Activated B cell treated with CpG ODN at 0.5 μM for 24 hours (primary cell): ENCODE data around the gene CD300LF. TPM values are rescaled to one million over a fixed set of nuclear protein-coding genes. Genes with fewer than 3 reads are reported as not detected.

Source experiments
- ATAC-seq: fragments of 200-7000 bp; cut with Tn5 transposase; one replicate; pipeline ENCODE4 v1.10.0; 2021; ENCODE audit warnings: low read depth, mild to moderate bottlenecking, moderate library complexity
- CTCF ChIA-PET: fragments of 350-600 bp; sonication (Branson Sonifier 250); formaldehyde crosslinking; loops from one replicate; lab custom pipeline; 2021; ENCODE audit warnings: antibody characterized with exemption; lab: Charles Lee
- POLR2A ChIA-PET: fragments of 350-600 bp; sonication (Branson Sonifier 250); formaldehyde crosslinking; loops from one replicate; lab custom pipeline; 2021; ENCODE audit warnings: antibody characterized with exemption; lab: Charles Lee
- DNase-seq: peaks from one replicate; pipeline ENCODE4 v3.0.0; 2022
- H3K27ac Mint-ChIP-seq: one replicate; pipeline ENCODE4 v1.8.0; 2020; ENCODE audit warnings: mixed read lengths
- H3K27me3 Mint-ChIP-seq: one replicate; pipeline ENCODE4 v1.8.0; 2021; ENCODE audit warnings: mixed read lengths
- H3K36me3 Mint-ChIP-seq: one replicate; pipeline ENCODE4 v1.8.0; 2021; ENCODE audit warnings: low read depth, mixed read lengths
- H3K4me1 Mint-ChIP-seq: one replicate; pipeline ENCODE4 v1.8.0; 2021; ENCODE audit warnings: mixed read lengths
- H3K4me3 Mint-ChIP-seq: one replicate; pipeline ENCODE4 v1.8.0; 2020; ENCODE audit warnings: mild to moderate bottlenecking, mixed read lengths
- H3K9me3 Mint-ChIP-seq: one replicate; pipeline ENCODE4 v1.8.0; 2020; ENCODE audit warnings: mixed read lengths
- intact Hi-C: fragments of 100-400 bp; cut with micrococcal nuclease; formaldehyde crosslinking; loops from one replicate; pipeline ENCODE4 v1.15.1; 2024
- total RNA-seq: library from RNA; stranded (reverse); gene quantifications from 2 replicates; pipeline ENCODE4 v1.2.3, GENCODE V29; 2022
- TF ChIP-seq, protein P1 (sequence below): fragments of 200-600 bp; IDR thresholded peaks from one replicate; pipeline ENCODE4 v1.8.0; 2022; ENCODE audit warnings: antibody characterized with exemption, mild to moderate bottlenecking

Gene CD300LF
- total RNA-seq, 1 donor from 2014 or later = 0.33 TPM

DNA sequence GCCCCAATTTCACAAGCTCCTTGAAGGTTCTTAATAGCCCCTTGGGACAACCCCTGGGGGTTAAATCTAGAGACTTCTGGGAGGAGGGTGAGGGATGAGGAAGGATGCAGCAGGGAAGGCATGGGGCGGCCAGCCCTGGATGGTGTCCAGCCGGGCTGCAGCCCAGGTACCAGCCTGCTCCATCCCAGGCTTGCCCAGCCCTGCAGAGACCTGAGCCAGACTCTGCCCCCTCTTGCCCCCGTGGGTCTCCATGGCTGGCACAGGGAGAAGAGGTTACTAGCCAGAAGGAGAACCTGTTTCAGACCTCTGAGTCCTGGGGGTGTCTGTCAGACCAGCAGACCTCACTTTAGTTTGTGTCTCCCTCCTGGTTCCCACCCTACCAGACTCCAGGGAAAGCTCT, 44.2 kb upstream of the CD300LF start:
- Mint-ChIP-seq H3K4me3 (no peak overlapping the region), H3K4me1 (peaks cover 78% of the 10 kb centered on the region), H3K36me3 (peaks cover 14% of the 10 kb centered on the region), H3K27ac (no peak overlapping the region), H3K27me3 (no peaks in the 10 kb centered on the region), H3K9me3 (no peaks in the 10 kb centered on the region)
- ChIA-PET POLR2A (interaction anchor here (0.6 kb wide), 1 partner anchor 9 kb away, joined by 4 read pairs; no protein-coding TSS in a partner anchor), CTCF (interaction anchor here (1.2 to 3.7 kb wide), 3 partner anchors 12 to 100 kb away, joined by 4 to 24 read pairs (median 22); no protein-coding TSS in a partner anchor)
- TF ChIP-seq, protein P1, sequence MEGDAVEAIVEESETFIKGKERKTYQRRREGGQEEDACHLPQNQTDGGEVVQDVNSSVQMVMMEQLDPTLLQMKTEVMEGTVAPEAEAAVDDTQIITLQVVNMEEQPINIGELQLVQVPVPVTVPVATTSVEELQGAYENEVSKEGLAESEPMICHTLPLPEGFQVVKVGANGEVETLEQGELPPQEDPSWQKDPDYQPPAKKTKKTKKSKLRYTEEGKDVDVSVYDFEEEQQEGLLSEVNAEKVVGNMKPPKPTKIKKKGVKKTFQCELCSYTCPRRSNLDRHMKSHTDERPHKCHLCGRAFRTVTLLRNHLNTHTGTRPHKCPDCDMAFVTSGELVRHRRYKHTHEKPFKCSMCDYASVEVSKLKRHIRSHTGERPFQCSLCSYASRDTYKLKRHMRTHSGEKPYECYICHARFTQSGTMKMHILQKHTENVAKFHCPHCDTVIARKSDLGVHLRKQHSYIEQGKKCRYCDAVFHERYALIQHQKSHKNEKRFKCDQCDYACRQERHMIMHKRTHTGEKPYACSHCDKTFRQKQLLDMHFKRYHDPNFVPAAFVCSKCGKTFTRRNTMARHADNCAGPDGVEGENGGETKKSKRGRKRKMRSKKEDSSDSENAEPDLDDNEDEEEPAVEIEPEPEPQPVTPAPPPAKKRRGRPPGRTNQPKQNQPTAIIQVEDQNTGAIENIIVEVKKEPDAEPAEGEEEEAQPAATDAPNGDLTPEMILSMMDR = no peak
- ATAC-seq (no peak), DNase-seq (no peak)
- intact Hi-C loops = no loop called here

DNA sequence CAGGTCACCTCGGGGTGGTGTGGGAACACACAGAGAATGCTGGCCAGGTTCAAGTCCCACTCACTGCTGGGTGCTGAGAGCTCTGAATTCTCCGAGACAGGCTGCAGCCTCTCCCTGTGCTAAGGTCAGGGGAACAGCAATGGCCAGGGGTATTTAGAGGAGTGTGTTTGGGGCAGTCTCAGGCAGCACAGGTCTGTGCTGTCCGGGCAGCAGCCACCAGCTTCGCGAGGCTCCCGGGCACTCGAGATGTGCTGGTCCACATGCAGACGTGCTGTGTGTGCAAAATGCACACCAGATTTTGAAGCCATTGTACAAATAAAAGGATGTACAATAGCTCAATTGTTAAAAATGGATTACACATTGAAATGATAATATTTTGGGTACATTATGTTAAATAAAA, 42.8 kb upstream of the CD300LF start:
- Mint-ChIP-seq H3K9me3 (no peaks in the 10 kb centered on the region), H3K27ac (no peak overlapping the region), H3K36me3 (peaks cover 12% of the 10 kb centered on the region), H3K4me3 (no peak overlapping the region), H3K27me3 (no peaks in the 10 kb centered on the region), H3K4me1 (peaks cover 89% of the 10 kb centered on the region)
- TF ChIP-seq, protein P1 = no peak
- ChIA-PET CTCF (no interaction called here), POLR2A (interaction anchor here (0.6 to 0.7 kb wide), 2 partner anchors 14 to 98 kb away, joined by 3 read pairs; no protein-coding TSS in a partner anchor)
- intact Hi-C loops = no loop called here
- ATAC-seq = no peak
- DNase-seq = no peak

DNA sequence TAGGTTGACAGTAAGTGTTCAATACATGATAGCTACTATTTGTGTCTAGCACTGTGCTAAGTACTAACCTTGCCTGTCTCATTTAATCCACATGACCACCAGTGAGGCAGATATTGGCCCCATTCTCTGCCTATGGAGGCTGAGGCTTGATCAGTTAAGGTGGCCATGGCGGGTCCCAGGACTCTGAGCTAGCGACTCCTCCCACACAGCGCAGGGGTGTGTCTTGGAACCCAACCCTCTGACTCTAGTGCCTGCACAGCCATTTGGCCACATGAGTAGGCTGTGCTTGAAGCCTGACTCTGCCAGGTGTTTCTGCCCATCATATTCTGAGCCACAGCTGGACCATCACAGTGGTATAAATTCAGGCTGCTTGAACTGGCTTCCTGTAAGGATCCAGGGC, 42.1 kb upstream of the CD300LF start:
- H3K9me3 Mint-ChIP-seq = no peaks in the 10 kb centered on the region
- ATAC-seq (no peak), DNase-seq (no peak)
- no peak overlapping the region for H3K4me3 Mint-ChIP-seq
- H3K27me3 Mint-ChIP-seq = no peaks in the 10 kb centered on the region
- H3K4me1 Mint-ChIP-seq = peaks cover 90% of the 10 kb centered on the region
- intact Hi-C loops = no loop called here
- ChIA-PET POLR2A (interaction anchor here (1.2 kb wide), 1 partner anchor 20 kb away, joined by 7 read pairs; no protein-coding TSS in a partner anchor), CTCF (interaction anchor here (1.5 kb wide), 1 partner anchor 10 kb away, joined by 9 read pairs; no protein-coding TSS in a partner anchor)
- TF ChIP-seq, protein P1 = no peak
- no peak overlapping the region for H3K27ac Mint-ChIP-seq
- peaks cover 12% of the 10 kb centered on the region for H3K36me3 Mint-ChIP-seq

DNA sequence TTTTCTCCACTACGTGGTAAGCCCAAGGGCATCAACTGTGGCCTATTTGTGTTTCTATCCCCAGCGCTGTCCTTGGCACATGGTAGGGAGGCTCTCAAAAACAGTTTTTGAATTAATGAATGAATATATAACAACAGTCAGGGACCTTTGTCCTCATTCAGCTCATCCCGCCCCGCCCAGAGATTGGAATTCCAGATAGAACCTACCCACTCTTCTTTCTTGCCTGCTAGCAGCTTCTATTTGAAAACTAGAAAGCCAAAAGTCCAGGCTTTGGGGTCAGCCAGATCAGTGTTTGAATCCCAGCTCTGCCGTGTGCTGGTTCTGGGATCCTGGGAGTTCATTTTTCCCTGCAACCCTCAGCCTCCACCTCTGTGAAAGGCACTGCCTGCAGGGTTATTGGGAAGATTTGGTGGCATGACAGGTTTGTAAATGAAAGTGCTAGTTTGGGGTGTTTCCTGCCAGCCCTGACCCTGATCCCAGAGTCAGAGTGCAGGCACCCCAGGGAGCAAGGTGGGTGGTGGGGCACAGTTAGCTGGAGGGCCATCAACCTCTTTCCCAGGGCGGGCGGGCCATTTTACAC, 40.2 kb upstream of the CD300LF start:
- no peak for DNase-seq

DNA sequence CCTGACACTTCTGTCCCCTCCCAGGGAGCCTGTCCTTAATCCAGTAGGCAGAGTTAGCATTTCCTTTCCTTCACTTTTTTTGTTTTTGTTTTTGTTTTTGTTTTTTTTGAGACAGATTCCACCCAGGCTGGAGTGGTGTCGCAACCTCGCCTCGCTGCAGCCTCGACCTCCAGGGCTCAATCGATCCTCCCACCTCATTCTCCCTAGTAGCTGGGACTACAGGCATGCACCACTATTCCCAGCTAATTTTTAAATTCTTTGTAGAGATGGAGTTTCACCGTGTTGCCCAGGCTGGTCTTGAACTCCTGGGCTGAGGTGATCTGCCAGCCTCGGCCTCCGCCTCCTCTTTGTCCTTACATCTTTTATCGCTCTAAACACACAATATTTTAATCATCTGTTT, 39.7 kb upstream of the CD300LF start:
- CTCF ChIA-PET = interaction anchor here (1.1 kb wide), 1 partner anchor 29 kb away, joined by 3 read pairs; no protein-coding TSS in a partner anchor
- no peak overlapping the region for H3K4me3 Mint-ChIP-seq

More for the DNA sequence above, 40.2 kb upstream of the CD300LF start:
- Mint-ChIP-seq H3K4me1 (peaks cover 76% of the 10 kb centered on the region), H3K36me3 (peaks cover 12% of the 10 kb centered on the region), H3K27ac (no peak overlapping the region), H3K27me3 (no peaks in the 10 kb centered on the region), H3K4me3 (no peak overlapping the region), H3K9me3 (no peaks in the 10 kb centered on the region)
- TF ChIP-seq, protein P1 = no peak
- ChIA-PET CTCF (interaction anchor here (1.1 kb wide), 1 partner anchor 29 kb away, joined by 3 read pairs; no protein-coding TSS in a partner anchor), POLR2A (no interaction called here)
- intact Hi-C loops = no loop called here
- no peak for ATAC-seq

More for the DNA sequence above, 39.7 kb upstream of the CD300LF start:
- POLR2A ChIA-PET = no interaction called here
- Mint-ChIP-seq H3K27me3 (no peaks in the 10 kb centered on the region), H3K4me1 (peaks cover 75% of the 10 kb centered on the region), H3K9me3 (no peaks in the 10 kb centered on the region), H3K36me3 (peaks cover 12% of the 10 kb centered on the region), H3K27ac (peak overlapping the region; percentile 14)
- intact Hi-C loops = no loop called here
- TF ChIP-seq, protein P1 = no peak
- ATAC-seq = no peak
- no peak for DNase-seq
